ENCODE results near the gene ETS1. TPM values are rescaled to one million over a fixed set of nuclear protein-coding genes. Genes with fewer than 3 reads are reported as not detected.

Gene ETS1
- total RNA-seq, 1 donor: 317 TPM

DNA sequence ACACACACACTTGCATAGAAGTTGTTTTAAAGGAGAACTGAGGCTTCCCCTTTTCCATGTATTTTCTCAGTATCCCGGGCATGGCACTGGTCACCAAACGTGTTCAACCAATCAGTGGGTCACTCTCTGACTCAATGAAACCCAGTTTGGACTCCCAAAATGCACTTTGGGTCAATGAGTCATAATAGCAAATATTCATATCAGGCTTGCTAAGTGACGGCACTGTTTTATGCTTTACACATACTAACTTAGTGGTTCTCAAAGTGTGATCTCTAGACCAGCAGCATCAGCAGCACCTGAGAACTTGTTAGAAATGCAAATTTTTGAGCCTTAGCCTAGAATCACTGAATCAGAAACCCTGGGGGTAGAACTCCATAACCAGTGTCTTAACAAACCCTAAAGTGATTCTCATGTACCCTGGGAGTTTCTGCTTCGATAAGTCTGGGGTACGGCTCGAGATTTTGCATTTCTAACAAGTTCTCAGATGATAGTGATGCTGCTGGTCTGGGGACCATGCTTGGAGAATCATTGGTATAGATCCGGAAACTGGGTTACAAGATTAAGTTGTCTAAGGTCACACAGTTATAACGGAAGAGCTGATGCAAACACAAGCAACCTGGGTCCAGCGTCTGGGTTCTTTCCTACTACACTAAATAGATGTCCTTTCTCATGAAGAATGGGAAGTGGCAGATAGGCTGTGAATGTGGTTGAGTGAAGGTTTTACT is 35.6 kb downstream of the ETS1 start:
- Histone ChIP-seq H3K27me3 (ENCODE audit: insufficient read depth, low read length) (no peaks in the 10 kb centered on the region), H3K9me3 (ENCODE audit: low read depth, low read length) (no peaks in the 10 kb centered on the region), H3K4me1 (ENCODE audit: insufficient read depth, low read length) (peaks cover 66% of the 10 kb centered on the region), H3K4me3 (ENCODE audit: low read length) (no peak overlapping the region)

DNA sequence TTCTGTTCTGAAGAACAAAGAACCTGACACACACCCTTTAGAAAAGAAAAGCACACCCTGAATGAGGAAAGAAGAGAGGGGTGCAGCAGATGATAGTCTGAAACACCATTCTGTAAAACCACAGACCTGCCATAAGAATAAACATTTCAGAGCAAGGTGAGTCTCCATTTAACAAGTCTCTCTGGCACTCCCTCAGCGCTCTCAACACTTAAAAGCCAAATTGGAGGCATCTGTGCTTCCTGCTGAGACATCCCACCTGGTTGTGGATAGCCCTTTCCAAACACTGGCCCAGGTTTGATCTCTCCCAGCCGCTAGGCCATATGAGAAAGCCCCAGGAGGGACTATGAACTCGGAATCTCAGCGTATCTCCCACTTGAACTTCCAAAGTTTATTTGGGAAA is 36.3 kb downstream of the ETS1 start:
- no peaks in the 10 kb centered on the region for H3K9me3 ChIP-seq (ENCODE audit: low read depth, low read length)
- H3K4me3 ChIP-seq (ENCODE audit: low read length): no peak overlapping the region
- H3K4me1 ChIP-seq (ENCODE audit: insufficient read depth, low read length): peaks cover 66% of the 10 kb centered on the region
- no peaks in the 10 kb centered on the region for H3K27me3 ChIP-seq (ENCODE audit: insufficient read depth, low read length)

DNA sequence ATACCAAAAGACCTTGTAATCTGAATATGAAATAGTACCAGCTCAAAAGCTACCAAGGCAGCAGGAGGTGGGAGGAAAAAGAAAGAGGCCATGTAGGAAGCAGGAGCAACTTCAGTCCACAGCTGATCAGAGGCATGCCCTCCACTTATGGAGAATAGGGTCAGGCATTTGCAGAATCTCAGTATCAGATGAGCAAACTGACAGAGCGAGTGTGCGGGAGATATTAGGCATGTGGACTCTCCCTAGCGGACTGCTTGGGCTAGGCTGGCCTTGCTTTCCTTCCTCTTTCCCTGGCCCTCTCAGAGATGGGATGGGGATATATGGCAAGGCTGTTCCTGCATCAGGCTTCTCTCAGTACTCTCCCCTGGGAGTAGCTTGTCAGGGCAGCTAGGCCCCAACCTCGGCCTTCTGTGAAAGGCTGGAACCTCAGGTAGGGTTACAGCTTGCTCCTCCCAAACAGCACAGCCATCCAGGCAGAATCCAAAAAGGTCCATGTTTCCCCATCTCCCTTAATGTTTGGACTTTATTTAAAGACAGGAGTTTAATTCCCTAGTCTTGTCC is 37.0 kb downstream of the ETS1 start:
- no peaks in the 10 kb centered on the region for H3K9me3 ChIP-seq (ENCODE audit: low read depth, low read length)
- H3K4me3 ChIP-seq (ENCODE audit: low read length): no peak overlapping the region
- H3K4me1 ChIP-seq (ENCODE audit: insufficient read depth, low read length): peaks cover 66% of the 10 kb centered on the region
- no peaks in the 10 kb centered on the region for H3K27me3 ChIP-seq (ENCODE audit: insufficient read depth, low read length)

DNA sequence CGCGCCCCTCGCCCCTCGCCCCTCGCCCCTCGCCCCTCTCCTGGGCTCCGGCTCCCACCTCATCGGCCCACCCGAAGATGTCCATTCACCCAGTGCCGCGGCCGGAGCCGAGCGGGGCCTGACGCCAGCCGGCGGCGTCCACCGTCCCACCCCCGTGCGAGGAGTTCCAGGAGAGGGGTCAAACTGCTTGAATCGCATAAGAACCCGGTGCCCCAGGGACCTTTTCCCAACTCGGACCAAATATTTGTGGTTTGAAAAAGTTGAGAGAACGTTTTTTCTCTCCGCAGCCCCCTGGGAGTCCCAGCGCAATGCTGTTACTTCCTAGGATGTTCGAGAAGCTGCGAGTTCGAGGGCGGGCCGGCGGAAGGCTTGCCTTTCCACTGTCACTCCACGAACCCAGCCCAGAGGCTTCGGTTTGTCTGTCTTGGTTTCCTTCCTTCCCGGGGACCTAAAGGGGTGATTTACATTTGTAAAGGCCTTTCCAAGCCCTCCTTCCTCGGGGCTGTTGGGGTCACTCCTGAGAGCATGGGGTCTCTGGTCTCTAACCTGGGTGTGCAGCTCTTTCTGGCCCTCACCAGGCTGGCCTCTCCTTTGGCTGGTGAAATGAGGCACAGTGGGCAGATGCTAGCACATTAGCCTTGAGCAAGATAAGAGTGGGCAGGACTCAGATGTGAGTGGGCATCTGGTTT is 38.0 kb downstream of the ETS1 start:
- H3K4me3 ChIP-seq (ENCODE audit: low read length): no peak overlapping the region
- H3K4me1 ChIP-seq (ENCODE audit: insufficient read depth, low read length): peaks cover 73% of the 10 kb centered on the region
- H3K9me3 ChIP-seq (ENCODE audit: low read depth, low read length): no peaks in the 10 kb centered on the region
- no peaks in the 10 kb centered on the region for H3K27me3 ChIP-seq (ENCODE audit: insufficient read depth, low read length)

DNA sequence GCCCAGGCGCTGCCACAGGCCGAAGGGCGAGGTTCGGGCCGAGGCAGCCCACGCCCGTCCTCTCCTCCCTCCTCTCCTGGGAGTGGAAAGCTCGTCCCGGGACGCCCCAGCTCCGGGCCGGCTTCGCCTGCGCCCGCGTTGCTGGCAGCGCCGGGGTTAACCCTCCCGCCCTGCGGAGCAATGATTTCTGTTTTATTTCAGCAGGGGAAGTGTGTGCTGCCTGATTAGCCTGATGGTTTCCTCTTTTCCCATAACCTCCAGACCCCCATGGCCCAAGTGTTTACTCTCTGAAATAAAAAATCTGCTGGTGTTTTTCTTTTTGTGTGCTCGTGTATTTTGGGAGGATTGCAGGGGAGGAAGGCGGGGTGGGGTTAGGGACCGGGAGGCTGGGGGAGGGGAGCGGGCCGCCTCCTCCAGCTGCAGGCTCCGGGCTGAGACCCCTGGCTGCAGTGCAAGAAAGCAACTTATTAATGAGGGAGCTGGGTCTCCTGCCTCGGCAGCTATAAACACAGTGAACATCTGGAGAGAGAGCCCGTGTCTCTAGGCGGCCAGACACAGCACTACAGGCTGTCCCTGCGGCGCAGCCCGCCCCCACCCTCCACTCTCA is 38.6 kb downstream of the ETS1 start:
- H3K4me3 ChIP-seq (ENCODE audit: low read length): peak overlapping the region; percentile 44
- H3K4me1 ChIP-seq (ENCODE audit: insufficient read depth, low read length): peaks cover 69% of the 10 kb centered on the region
- H3K27me3 ChIP-seq (ENCODE audit: insufficient read depth, low read length): no peaks in the 10 kb centered on the region
- H3K9me3 ChIP-seq (ENCODE audit: low read depth, low read length): no peaks in the 10 kb centered on the region

DNA sequence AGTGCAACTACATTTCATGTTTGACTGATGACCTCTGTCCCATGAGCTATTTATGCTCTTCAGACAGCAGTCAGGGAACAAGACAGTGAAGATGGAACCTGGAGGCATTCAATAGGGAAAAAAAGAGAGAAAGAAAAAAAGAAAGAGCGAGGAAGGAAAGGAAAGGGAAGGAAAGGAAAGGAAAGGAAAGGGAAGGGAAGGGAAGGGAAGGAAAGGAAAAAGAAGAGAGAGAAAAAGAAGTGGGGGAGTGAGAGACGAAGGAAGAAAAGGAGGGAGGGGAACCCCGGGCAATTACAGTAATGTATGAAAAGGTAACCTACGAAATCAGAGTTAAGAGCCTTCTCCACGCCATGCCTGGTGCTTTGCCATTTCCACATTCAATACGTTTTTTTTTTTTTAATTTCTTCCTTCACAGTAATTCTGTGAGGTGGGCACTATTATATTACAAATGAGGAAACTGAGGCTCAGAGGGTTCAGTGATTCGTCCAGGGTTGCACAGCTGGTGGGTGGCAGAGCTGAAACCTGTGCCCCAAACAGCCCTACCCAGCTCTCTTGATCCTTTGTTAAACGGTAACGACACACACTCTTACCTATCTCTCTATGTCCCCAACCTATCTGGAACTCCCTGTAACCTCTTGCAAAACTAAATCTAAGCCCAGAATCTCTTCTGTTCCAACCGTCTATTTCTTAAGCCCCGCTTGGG is 39.3 kb downstream of the ETS1 start:
- Histone ChIP-seq H3K9me3 (ENCODE audit: low read depth, low read length) (no peaks in the 10 kb centered on the region), H3K27me3 (ENCODE audit: insufficient read depth, low read length) (no peaks in the 10 kb centered on the region), H3K4me1 (ENCODE audit: insufficient read depth, low read length) (peaks cover 63% of the 10 kb centered on the region), H3K4me3 (ENCODE audit: low read length) (peak overlapping the region; percentile 44)

DNA sequence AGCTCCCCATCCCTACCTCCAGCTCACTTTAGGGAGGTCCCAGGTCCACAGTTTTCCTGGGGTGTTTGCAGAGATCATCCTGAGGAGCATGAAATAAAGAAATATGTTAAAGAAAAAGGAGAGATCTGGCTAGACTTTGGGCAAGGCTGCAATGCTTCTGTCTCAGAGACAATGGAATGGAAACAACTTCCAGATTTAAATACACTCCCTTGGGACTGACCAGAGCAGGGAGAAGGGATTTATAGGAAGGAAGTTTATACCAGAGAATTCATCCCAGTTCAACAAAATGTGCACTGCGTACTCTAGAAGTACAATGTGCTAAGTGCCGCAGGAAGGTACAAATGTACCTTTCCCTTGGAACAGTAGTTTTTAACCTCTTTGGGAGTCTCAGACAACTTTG is 40.4 kb downstream of the ETS1 start:
- Histone ChIP-seq H3K4me3 (ENCODE audit: low read length) (no peak overlapping the region), H3K9me3 (ENCODE audit: low read depth, low read length) (no peaks in the 10 kb centered on the region), H3K27me3 (ENCODE audit: insufficient read depth, low read length) (no peaks in the 10 kb centered on the region), H3K4me1 (ENCODE audit: insufficient read depth, low read length) (peaks cover 51% of the 10 kb centered on the region)

DNA sequence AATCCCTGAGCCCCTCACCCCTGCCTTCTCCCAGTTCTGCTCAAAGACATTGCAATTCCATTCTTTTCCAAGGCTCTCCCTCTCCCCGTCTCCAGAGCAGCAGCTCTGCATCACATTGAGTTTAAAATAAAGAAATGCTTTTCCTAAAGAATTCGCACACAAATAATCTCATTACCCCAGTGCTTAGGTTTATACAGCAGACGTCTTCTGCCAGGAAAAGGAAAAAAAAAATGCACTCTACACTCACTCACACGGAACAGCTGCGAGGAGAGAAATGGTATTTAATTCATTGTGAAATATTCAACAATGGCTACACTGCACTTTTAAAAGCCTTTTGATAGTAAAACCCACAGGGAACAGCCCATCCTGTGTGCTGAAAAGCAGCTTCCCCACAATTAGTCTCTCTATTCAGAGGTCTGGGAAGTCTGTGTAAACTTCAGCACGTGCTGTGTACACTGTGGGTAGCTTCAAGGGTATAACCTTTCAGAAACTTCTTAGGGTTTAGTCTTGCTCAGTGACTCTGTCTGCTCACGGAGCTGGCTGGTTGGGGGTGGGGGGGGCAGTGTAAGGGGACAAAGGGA is 42.8 kb downstream of the ETS1 start:
- Histone ChIP-seq H3K4me3 (ENCODE audit: low read length) (no peak overlapping the region), H3K4me1 (ENCODE audit: insufficient read depth, low read length) (peaks cover 27% of the 10 kb centered on the region), H3K9me3 (ENCODE audit: low read depth, low read length) (no peaks in the 10 kb centered on the region), H3K27me3 (ENCODE audit: insufficient read depth, low read length) (no peaks in the 10 kb centered on the region)

DNA sequence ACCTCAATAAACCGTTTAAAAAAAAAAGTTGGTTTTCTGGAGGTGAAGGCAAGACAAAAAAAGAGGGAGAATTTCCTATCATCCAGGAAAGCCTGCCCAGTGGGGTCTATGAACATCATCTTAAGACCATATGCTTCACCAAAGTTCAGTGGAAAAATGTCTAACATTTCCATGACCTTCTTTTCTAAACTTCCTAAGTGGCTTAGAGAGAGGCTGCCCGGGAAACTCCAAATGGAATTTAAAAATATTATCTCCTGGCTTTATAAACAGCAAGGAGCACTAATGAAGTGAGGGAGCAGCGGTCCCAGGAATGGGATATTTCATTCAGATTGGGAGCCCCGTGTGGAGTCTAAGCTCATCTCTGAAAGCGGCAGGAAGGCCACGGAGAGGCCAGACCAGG is 46.9 kb downstream of the ETS1 start:
- H3K27me3 ChIP-seq (ENCODE audit: insufficient read depth, low read length): no peaks in the 10 kb centered on the region
- no peak overlapping the region for H3K4me3 ChIP-seq (ENCODE audit: low read length)
- H3K9me3 ChIP-seq (ENCODE audit: low read depth, low read length): no peaks in the 10 kb centered on the region
- peaks cover 10% of the 10 kb centered on the region for H3K4me1 ChIP-seq (ENCODE audit: insufficient read depth, low read length)

DNA sequence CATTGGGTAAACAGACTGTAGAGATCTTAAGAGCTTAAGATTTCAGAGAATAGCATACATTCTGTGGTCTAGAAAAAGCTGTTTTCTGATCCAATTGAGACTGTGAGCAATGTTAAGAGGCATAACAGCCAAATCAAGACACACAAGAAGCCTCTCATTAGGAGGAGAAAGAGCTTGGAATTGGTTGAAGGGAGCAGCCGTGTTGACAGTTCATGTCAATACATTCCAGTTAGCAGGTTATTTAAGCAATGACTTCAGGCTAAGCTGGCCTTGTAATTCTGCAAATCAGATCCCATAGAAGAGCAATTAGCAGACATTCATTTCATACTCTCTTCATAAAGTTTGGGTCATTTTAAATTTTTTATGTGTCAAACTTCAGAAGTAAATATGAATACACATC is 50.9 kb downstream of the ETS1 start:
- Histone ChIP-seq H3K4me1 (ENCODE audit: insufficient read depth, low read length) (no peaks in the 10 kb centered on the region), H3K9me3 (ENCODE audit: low read depth, low read length) (no peaks in the 10 kb centered on the region), H3K4me3 (ENCODE audit: low read length) (no peak overlapping the region), H3K27me3 (ENCODE audit: insufficient read depth, low read length) (no peaks in the 10 kb centered on the region)

DNA sequence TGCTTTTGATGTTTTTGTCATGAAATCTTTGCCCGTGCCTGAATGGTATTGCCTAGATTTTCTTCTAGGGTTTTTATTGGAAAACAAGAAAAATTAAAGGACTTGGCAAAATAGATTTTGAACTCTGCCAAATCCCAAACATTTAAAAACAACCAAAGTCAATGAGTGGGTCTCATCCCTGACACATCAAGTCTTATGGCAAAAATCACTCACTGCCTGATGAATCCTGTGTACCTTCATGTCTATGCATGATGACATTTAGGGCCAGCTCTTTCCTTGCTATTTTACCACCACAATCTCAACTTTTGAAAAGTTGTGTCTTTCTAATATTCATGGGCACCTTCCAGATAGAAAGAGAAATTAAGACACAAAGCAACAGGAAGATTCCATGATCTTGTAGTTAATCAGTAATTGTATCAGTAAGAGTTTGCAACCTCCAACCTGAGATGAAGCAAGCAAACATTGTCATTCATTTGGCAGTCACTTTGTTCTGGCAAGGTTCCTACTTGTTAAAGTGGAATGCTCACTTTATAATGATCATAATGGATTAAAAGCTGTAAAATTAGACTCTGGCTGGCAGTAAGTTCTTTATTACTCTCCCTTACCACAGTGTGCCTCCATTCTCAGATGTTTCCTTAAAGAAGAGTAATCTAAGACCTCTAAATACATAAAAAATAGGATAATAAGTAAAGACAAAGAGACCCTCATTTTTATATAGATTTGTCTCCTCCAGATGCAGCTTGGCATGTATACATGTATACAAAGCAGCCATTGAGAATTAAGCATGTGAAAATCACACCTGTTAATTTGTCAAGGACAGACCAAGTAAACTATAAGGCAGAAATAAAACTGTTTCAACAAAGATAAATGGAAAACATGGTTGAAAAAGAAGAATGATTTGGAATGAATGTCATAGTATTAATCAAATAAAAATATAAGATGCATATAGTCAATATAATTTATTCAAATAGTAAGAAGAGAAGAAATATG is 51.6 kb downstream of the ETS1 start:
- Histone ChIP-seq H3K4me1 (ENCODE audit: insufficient read depth, low read length) (no peaks in the 10 kb centered on the region), H3K4me3 (ENCODE audit: low read length) (no peak overlapping the region), H3K27me3 (ENCODE audit: insufficient read depth, low read length) (no peaks in the 10 kb centered on the region), H3K9me3 (ENCODE audit: low read depth, low read length) (no peaks in the 10 kb centered on the region)

DNA sequence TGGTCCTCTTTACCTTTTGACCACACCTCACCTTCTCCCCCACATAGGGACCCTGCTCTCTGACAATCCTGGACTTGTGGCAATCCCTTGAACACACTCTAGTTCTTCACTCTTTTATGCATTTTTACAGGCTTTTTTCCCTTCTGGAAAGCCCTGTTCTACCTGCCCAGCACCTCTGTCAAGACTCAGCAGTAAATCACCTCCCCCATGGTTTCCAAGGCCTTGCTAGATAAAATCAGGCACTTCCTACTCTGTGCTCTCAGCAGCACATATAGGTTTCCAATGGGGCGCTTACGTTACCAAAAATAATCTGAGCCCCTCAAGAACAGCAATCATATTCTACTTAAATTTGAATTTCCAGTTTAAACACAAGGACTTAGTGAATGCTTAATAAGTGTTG is 53.9 kb downstream of the ETS1 start:
- no peak overlapping the region for H3K4me3 ChIP-seq (ENCODE audit: low read length)
- no peaks in the 10 kb centered on the region for H3K4me1 ChIP-seq (ENCODE audit: insufficient read depth, low read length)
- no peaks in the 10 kb centered on the region for H3K27me3 ChIP-seq (ENCODE audit: insufficient read depth, low read length)
- no peaks in the 10 kb centered on the region for H3K9me3 ChIP-seq (ENCODE audit: low read depth, low read length)

DNA sequence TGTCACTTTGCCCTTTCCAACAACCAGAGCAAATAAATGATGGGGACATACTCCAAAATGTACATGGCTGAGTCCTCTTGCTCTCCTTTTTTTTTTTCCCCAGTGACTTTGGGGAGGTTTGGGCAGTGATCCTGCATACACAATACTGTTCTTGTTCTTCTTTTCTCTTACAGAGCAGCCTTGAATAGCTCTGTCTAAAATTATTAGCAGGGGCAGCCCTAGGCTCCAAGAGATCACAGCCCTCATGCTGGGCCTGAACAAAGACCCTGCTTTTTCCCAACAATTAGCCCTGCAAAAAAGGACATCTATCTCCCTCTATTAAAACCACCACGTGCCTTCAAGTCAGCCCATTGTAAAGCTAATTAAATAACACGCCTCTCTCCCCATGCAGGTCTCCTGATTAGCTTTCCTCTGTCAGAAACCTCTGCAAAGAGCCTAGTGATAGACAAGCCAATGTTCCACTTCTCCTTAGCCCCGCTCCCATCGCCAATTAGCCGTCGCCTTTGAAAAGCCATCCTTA is 54.7 kb downstream of the ETS1 start:
- Histone ChIP-seq H3K9me3 (ENCODE audit: low read depth, low read length) (no peaks in the 10 kb centered on the region), H3K4me1 (ENCODE audit: insufficient read depth, low read length) (peaks cover 8% of the 10 kb centered on the region), H3K27me3 (ENCODE audit: insufficient read depth, low read length) (no peaks in the 10 kb centered on the region), H3K4me3 (ENCODE audit: low read length) (no peak overlapping the region)

Measured in mononuclear cell (primary cell).